ENCODE results near the gene NCAM2.
"Not testable (repeated sequence)": the region's sequence is repeated elsewhere in the genome, so short reads cannot be mapped to it uniquely, and the experiment has no call there.

NCAM2 gene

GRCh38 chr21:21345872-21346271 lies 347.7 kb downstream of the NCAM2 start:
- DNase-seq: no peak

GRCh38 chr21:21366277-21366676 lies 368.1 kb downstream of the NCAM2 start:
- no peak for DNase-seq

GRCh38 chr21:21367583-21367982 lies 369.4 kb downstream of the NCAM2 start:
- no peak for DNase-seq

- no peak for DNase-seq
These were observed 375.8 kb downstream of the NCAM2 start for GRCh38 chr21:21373969-21374368.

- DNase-seq: no peak
These were observed 384.9 kb downstream of the NCAM2 start for GRCh38 chr21:21383126-21383525.

- no peak for DNase-seq
These were observed 386.8 kb downstream of the NCAM2 start for GRCh38 chr21:21384977-21385376.

- DNase-seq: no peak
These were observed 387.2 kb downstream of the NCAM2 start for GRCh38 chr21:21385404-21385803.

- no peak for DNase-seq
These were observed 389.7 kb downstream of the NCAM2 start for GRCh38 chr21:21387916-21388315.

GRCh38 chr21:21394064-21394463 lies 395.9 kb downstream of the NCAM2 start:
- no peak for DNase-seq

- no peak for DNase-seq
These were observed 398.2 kb downstream of the NCAM2 start for GRCh38 chr21:21396424-21396823.

- no peak for DNase-seq
These were observed 399.3 kb downstream of the NCAM2 start for GRCh38 chr21:21397464-21397863.

GRCh38 chr21:21401444-21401843 lies 403.2 kb downstream of the NCAM2 start:
- DNase-seq: no peak

GRCh38 chr21:21402187-21402586 lies 404.0 kb downstream of the NCAM2 start:
- DNase-seq: not testable (repeated sequence)

- DNase-seq: not testable (repeated sequence)
These were observed 406.1 kb downstream of the NCAM2 start for GRCh38 chr21:21404261-21404660.

- DNase-seq: no peak
These were observed 408.7 kb downstream of the NCAM2 start for GRCh38 chr21:21406921-21407320.

- no peak for DNase-seq
These were observed 413.9 kb downstream of the NCAM2 start for GRCh38 chr21:21412096-21412495.

- no peak for DNase-seq
These were observed 417.5 kb downstream of the NCAM2 start for GRCh38 chr21:21415741-21416140.

- DNase-seq: no peak
These were observed 436.7 kb downstream of the NCAM2 start for GRCh38 chr21:21434944-21435343.

- no peak for DNase-seq
These were observed 437.9 kb downstream of the NCAM2 start for GRCh38 chr21:21436012-21436534.

GRCh38 chr21:21439761-21440160 lies 441.6 kb downstream of the NCAM2 start:
- DNase-seq: no peak

GRCh38 chr21:21457077-21457476 lies 458.9 kb downstream of the NCAM2 start:
- DNase-seq: no peak

- no peak for DNase-seq
These were observed 460.0 kb downstream of the NCAM2 start for GRCh38 chr21:21458124-21458631.

GRCh38 chr21:21460979-21461378 lies 462.8 kb downstream of the NCAM2 start:
- no peak for DNase-seq

- no peak for DNase-seq
These were observed 465.2 kb downstream of the NCAM2 start for GRCh38 chr21:21463456-21463855.

- no peak for DNase-seq
These were observed 466.5 kb downstream of the NCAM2 start for GRCh38 chr21:21464684-21465083.

- no peak for DNase-seq
These were observed 468.5 kb downstream of the NCAM2 start for GRCh38 chr21:21466752-21467151.
